Esophagus squamous epithelium (tissue), 5 donors: Measurements from ENCODE around the gene CDH6. TPM values are rescaled to one million over a fixed set of nuclear protein-coding genes. Genes with fewer than 3 reads are reported as not detected.

Experiments
- DNase-seq: peaks from one replicate; lab custom pipeline; 2025; lab: John Stamatoyannopoulos, UW
- H3K27ac ChIP-seq, 4 donors: fragments of 200-600 bp; sonication (generic); one replicate each; pipeline ENCODE4 v1.5.1; 2016 to 2019; ENCODE audit warnings: mild to moderate bottlenecking in 1 of 4
- H3K27me3 ChIP-seq, 4 donors: fragments of 200-600 bp; sonication (generic); 1 replicate in 3 of 4; 2 replicates in 1 of 4; pipeline versions ENCODE4 v1.5.1 to v1.6.0; 2017 to 2021; ENCODE audit warnings: antibody characterized with exemption in 1 of 4
- H3K36me3 ChIP-seq, 3 donors: fragments of 200-600 bp; sonication (generic); one replicate each; pipeline ENCODE4 v1.5.1; 2016 to 2019
- H3K4me1 ChIP-seq, 3 donors: fragments of 200-600 bp; sonication (generic); one replicate each; pipeline ENCODE4 v1.5.1; 2017 to 2019
- H3K4me3 ChIP-seq, 4 donors: fragments of 200-600 bp; sonication (generic); 1 replicate in 3 of 4; 2 replicates in 1 of 4; pipeline ENCODE4 v1.5.1; 2016 to 2019; ENCODE audit warnings: mild to moderate bottlenecking in 2 of 4, moderate library complexity in 1 of 4
- H3K9me3 ChIP-seq, 3 donors: fragments of 200-600 bp; sonication (generic); one replicate each; pipeline ENCODE4 v1.5.1; 2016 to 2019
- POLR2A ChIP-seq, 4 donors: fragments of 450-650 bp; IDR thresholded peaks; one replicate each; pipeline ENCODE4 v1.6.1; 2017; ENCODE audit warnings: antibody characterized with exemption in 4 of 4, mild to moderate bottlenecking in 4 of 4, moderate library complexity in 3 of 4
- WGBS, 2 donors: methylation state at CpG; one replicate each; pipeline ENCODE4 v1.1.5; 2018; 5-methylcytosine and 5-hydroxymethylcytosine counted together
- intact Hi-C: fragments of 100-400 bp; cut with DNase I; formaldehyde crosslinking; loops from one replicate; pipeline ENCODE4 v1.15.0; 2022
- total RNA-seq, 4 donors: library from RNA; depleted of rRNA; stranded (reverse); fragments of >200 nt; gene quantifications; one replicate each; pipeline ENCODE4 v1.1.0, GENCODE V29; 2016
- TF ChIP-seq, protein P1 (sequence below), 6 experiments: fragments of 450-650 bp in 4 of 6; fragments of 200-600 bp in 2 of 6; sonication (generic) in 2 of 6; IDR thresholded peaks; one replicate each; pipeline ENCODE4 v1.5.1; 2016 to 2019; ENCODE audit warnings: antibody characterized with exemption in 6 of 6, mild to moderate bottlenecking in 4 of 6, moderate library complexity in 4 of 6
- donor health status: DM: yes; HTN: yes; CAD: no.

The CDH6 gene
- total RNA-seq, 4 donors from 2014 or later: 1.5 to 5.0 (median 4.2) TPM

DNA sequence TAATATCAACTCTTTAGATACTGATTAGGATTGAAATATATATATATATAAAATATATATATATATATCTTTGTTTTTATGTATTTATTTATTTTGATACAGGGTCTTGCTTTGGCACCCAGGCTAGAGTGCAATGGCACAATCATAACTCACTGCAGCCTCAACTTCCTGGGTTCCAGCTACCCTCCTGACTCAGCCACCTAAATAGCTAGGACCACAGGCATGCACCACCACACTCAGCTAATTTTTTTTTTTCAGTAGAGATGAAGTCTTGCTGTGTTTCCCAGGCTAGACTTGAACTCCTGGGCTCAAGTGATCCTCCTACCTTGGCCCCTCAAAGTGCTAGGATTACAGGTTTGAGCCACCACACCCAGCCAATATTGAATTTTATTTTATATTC is 20.6 kb upstream of the CDH6 start:
- intact Hi-C loops: no loop called here
- Histone ChIP-seq H3K9me3 (no peaks in the 10 kb centered on the region), H3K27ac (no peak overlapping the region), H3K4me1 (no peaks in the 10 kb centered on the region), H3K27me3 (no peaks in the 10 kb centered on the region), H3K4me3 (no peak overlapping the region), H3K36me3 (no peaks in the 10 kb centered on the region)
- no peak for DNase-seq
- TF ChIP-seq, protein P1, sequence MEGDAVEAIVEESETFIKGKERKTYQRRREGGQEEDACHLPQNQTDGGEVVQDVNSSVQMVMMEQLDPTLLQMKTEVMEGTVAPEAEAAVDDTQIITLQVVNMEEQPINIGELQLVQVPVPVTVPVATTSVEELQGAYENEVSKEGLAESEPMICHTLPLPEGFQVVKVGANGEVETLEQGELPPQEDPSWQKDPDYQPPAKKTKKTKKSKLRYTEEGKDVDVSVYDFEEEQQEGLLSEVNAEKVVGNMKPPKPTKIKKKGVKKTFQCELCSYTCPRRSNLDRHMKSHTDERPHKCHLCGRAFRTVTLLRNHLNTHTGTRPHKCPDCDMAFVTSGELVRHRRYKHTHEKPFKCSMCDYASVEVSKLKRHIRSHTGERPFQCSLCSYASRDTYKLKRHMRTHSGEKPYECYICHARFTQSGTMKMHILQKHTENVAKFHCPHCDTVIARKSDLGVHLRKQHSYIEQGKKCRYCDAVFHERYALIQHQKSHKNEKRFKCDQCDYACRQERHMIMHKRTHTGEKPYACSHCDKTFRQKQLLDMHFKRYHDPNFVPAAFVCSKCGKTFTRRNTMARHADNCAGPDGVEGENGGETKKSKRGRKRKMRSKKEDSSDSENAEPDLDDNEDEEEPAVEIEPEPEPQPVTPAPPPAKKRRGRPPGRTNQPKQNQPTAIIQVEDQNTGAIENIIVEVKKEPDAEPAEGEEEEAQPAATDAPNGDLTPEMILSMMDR (IDR thresholded peaks at IDR 0.05): no peak
- no peak for TF ChIP-seq POLR2A (IDR thresholded peaks at IDR 0.05)

DNA sequence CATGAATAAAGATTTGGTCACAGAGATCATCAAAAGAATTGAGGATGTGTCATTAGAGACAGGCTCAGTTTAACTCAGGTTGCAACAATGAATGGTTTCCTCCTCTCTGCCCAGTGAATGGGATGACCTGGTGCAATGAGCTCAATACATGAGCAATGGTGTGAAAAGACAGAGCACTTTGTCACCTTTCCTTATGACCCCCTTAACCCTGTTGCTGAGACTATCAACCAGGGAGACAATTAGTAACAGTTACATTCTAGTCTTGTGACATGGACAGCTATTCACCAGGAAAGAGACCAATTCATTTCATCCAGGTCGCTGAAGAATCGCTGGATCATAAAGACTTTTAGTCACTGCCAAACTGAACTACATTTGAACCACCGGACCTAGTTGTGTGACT is 19.9 kb upstream of the CDH6 start:
- Histone ChIP-seq H3K4me1 (no peaks in the 10 kb centered on the region), H3K9me3 (no peaks in the 10 kb centered on the region), H3K27ac (no peak overlapping the region), H3K4me3 (no peak overlapping the region), H3K27me3 (no peaks in the 10 kb centered on the region), H3K36me3 (no peaks in the 10 kb centered on the region)
- no peak for TF ChIP-seq POLR2A (IDR thresholded peaks at IDR 0.05)
- TF ChIP-seq, protein P1 (IDR thresholded peaks at IDR 0.05): no peak
- DNase-seq: no peak
- intact Hi-C loops: no loop called here
- WGBS, 2 donors: 84 to 95% methylated on average over 3 of the region's 3 CpGs

DNA sequence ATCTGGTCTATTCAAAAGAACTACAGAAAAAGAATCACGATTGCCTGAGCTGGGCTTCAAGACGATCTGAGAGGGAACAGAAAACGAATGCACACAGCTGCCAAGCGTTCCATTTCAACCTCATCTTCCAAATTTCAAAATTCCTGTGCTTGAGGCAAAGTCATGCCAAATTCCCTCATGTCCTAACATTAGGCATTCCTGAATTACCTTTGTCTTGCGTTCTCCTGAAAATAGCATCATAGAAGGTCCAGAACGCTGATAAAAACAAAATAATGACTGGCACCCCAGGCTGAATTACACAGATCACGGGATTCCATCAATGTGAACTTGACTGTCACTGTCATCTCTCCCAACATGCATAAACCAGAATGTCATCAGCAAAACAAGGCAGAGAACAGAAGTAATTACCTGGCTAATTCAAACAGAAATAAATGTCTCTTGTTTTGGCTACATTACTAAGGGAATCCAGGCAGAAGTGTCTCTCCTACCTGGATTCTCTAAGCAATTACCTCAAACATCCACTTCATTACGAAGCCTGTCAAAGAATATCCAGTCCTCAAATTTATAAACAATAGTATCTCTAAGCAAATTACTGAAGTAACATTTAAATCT is 12.0 kb upstream of the CDH6 start:
- no peak overlapping the region for H3K4me3 ChIP-seq
- 78% methylated on average over 8 of the region's 8 CpGs for WGBS, 2 donors
- no peak overlapping the region for H3K27ac ChIP-seq
- H3K36me3 ChIP-seq: no peaks in the 10 kb centered on the region
- TF ChIP-seq, protein P1 (IDR thresholded peaks at IDR 0.05): no peak
- no peak for TF ChIP-seq POLR2A (IDR thresholded peaks at IDR 0.05)
- intact Hi-C loops: no loop called here
- no peaks in the 10 kb centered on the region for H3K4me1 ChIP-seq
- no peaks in the 10 kb centered on the region for H3K27me3 ChIP-seq
- no peak for DNase-seq
- no peaks in the 10 kb centered on the region for H3K9me3 ChIP-seq

DNA sequence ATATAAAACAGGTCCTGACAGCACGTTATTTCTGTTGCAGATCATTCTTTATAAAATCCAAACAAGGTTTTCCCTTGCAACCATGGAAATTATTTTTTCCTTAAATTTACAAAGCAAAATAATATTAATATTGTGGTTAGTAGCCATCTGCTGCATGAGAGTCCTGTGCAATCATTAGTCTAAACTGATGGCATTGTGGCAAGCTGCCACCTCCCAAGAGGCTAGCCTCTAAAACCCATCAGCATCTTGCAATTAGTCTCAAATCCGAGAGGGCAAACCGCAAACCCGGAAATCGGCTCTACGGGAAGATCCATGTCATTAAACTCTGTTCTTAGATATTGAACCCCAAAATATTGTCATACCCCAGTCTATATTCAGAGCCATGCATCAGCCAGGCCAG is 11.3 kb upstream of the CDH6 start:
- Histone ChIP-seq H3K36me3 (no peaks in the 10 kb centered on the region), H3K9me3 (no peaks in the 10 kb centered on the region), H3K4me3 (no peak overlapping the region), H3K4me1 (no peaks in the 10 kb centered on the region), H3K27me3 (no peaks in the 10 kb centered on the region), H3K27ac (no peak overlapping the region)
- intact Hi-C loops: no loop called here
- TF ChIP-seq, protein P1 (IDR thresholded peaks at IDR 0.05): no peak
- TF ChIP-seq POLR2A (IDR thresholded peaks at IDR 0.05): no peak
- WGBS, 2 donors: 81 to 93% methylated on average over 6 of the region's 6 CpGs
- no peak for DNase-seq

DNA sequence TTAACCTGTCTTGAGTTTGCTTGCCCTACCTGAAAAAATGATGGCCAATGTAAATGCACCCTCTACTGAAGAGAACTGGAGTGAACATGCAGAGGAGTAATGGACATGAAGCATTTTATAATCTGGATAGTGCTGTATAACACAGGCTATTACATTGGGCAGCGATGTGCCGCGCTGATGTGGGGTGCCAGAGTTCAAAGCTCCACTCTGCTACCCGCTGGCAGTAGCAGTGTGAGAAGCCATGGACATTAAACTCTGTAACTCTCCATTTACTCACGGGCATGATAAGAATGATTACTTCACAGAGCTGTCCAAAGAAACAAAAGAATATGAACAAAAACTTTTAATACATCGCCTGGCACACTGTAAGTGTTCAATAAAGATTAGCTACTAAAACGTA is 7.5 kb upstream of the CDH6 start:
- Histone ChIP-seq H3K9me3 (no peaks in the 10 kb centered on the region), H3K27ac (no peak overlapping the region), H3K27me3 (no peaks in the 10 kb centered on the region), H3K4me1 (no peaks in the 10 kb centered on the region), H3K4me3 (no peak overlapping the region), H3K36me3 (no peaks in the 10 kb centered on the region)
- no peak for DNase-seq
- intact Hi-C loops: no loop called here
- no peak for TF ChIP-seq POLR2A (IDR thresholded peaks at IDR 0.05)
- TF ChIP-seq, protein P1 (IDR thresholded peaks at IDR 0.05): no peak
- 73 to 76% methylated on average over 7 of the region's 7 CpGs for WGBS, 2 donors
